Measurements from ENCODE around the gene LPCAT3.

The LPCAT3 gene

GRCh38 chr12:6953442-6954315 is 64.6 kb downstream of the LPCAT3 start:
- no peak overlapping the region for H3K27ac ChIP-seq
- TF ChIP-seq CTCF (IDR thresholded peaks at IDR 0.05): no peak
- TF ChIP-seq ZFX (IDR thresholded peaks at IDR 0.05; ENCODE audit: borderline replicate concordance): no peak

- no peak overlapping the region for H3K27ac ChIP-seq
- TF ChIP-seq ZFX (IDR thresholded peaks at IDR 0.05; ENCODE audit: borderline replicate concordance) (no peak), CTCF (IDR thresholded peaks at IDR 0.05) (no peak)
These were observed 65.3 kb downstream of the LPCAT3 start for GRCh38 chr12:6952863-6953441.

- H3K27ac ChIP-seq: no peak overlapping the region
These were observed 66.0 kb downstream of the LPCAT3 start for GRCh38 chr12:6952121-6952862.

GRCh38 chr12:6951551-6952120 is 66.6 kb downstream of the LPCAT3 start:
- TF ChIP-seq ZFX (IDR thresholded peaks at IDR 0.05; ENCODE audit: borderline replicate concordance) (no peak), CTCF (IDR thresholded peaks at IDR 0.05) (no peak)
- H3K27ac ChIP-seq: no peak overlapping the region

More at GRCh38 chr12:6952121-6952862, 66.0 kb downstream of the LPCAT3 start:
- no peak for TF ChIP-seq ZFX (IDR thresholded peaks at IDR 0.05; ENCODE audit: borderline replicate concordance)
- TF ChIP-seq CTCF (IDR thresholded peaks at IDR 0.05): no peak

GRCh38 chr12:6950811-6951540 is 67.3 kb downstream of the LPCAT3 start, which contains the start of gene PTPN6:
TSS of gene PTPN6 (plus strand) at chr12:6951356. CDS start at chr12:6951513, 157 bp downstream.
- TF ChIP-seq CTCF (IDR thresholded peaks at IDR 0.05): no peak
- no peak for TF ChIP-seq ZFX (IDR thresholded peaks at IDR 0.05; ENCODE audit: borderline replicate concordance)
- 0 out of 2 replicates have a peak within 1 kb of the TSS, but pooled peaks have one; percentile 2 for H3K27ac ChIP-seq

- H3K27ac ChIP-seq: 0 out of 2 replicates have a peak overlapping the region, but pooled peaks have one; percentile 2
- peak; percentile 30 for TF ChIP-seq CTCF (IDR thresholded peaks at IDR 0.05)
- no peak for TF ChIP-seq ZFX (IDR thresholded peaks at IDR 0.05; ENCODE audit: borderline replicate concordance)
These were observed 67.9 kb downstream of the LPCAT3 start for GRCh38 chr12:6950401-6950801.
